Neural progenitor cell (in vitro differentiated cells): ENCODE results near the gene NEK4. TPM values are rescaled to one million over a fixed set of nuclear protein-coding genes. Genes with fewer than 3 reads are reported as not detected.

Experiments
- DNase-seq: peaks from one replicate; pipeline ENCODE4 v3.0.0-alpha.2; 2016; ENCODE audit warnings: low spot score
- H2AFZ ChIP-seq: fragments of 200-600 bp; sonication (generic); replicated peaks from 2 replicates; pipeline ENCODE4 v1.6.1; 2016; ENCODE audit warnings: antibody characterized with exemption
- H3F3A ChIP-seq: fragments of 200-600 bp; sonication (generic); 2 replicates; pipeline ENCODE4 v1.6.1; 2016; ENCODE audit warnings: antibody characterized with exemption, low read depth
- H3K27ac ChIP-seq: fragments of 200-600 bp; sonication (generic); 2 replicates; pipeline ENCODE4 v1.5.1; 2016; ENCODE audit warnings: mild to moderate bottlenecking
- H3K27me3 ChIP-seq: fragments of 200-600 bp; sonication (generic); 2 replicates; pipeline ENCODE4 v1.6.1; 2016; ENCODE audit warnings: mild to moderate bottlenecking, moderate library complexity
- H3K36me3 ChIP-seq: fragments of 200-600 bp; sonication (generic); 2 replicates; pipeline ENCODE4 v1.5.1; 2016
- H3K4me1 ChIP-seq: fragments of 200-600 bp; sonication (generic); 2 replicates; pipeline ENCODE4 v1.6.1; 2016; ENCODE audit warnings: mixed run types
- H3K4me2 ChIP-seq: fragments of 200-600 bp; sonication (generic); 2 replicates; pipeline ENCODE4 v1.6.1; 2016
- H3K4me3 ChIP-seq: fragments of 200-600 bp; sonication (generic); 2 replicates; pipeline ENCODE4 v1.5.1; 2016
- H3K79me2 ChIP-seq: fragments of 200-600 bp; sonication (generic); 2 replicates; pipeline ENCODE4 v1.6.1; 2016; ENCODE audit warnings: low read depth
- H3K9ac ChIP-seq: fragments of 200-600 bp; sonication (generic); 2 replicates; pipeline ENCODE4 v1.6.1; 2016
- H3K9me3 ChIP-seq: fragments of 200-600 bp; sonication (generic); 2 replicates; pipeline ENCODE4 v1.5.1; 2016; ENCODE audit warnings: low read depth
- H4K20me1 ChIP-seq: fragments of 200-600 bp; sonication (generic); 2 replicates; pipeline ENCODE4 v1.6.1; 2016; ENCODE audit warnings: low read depth
- H3K27ac Mint-ChIP-seq: 3 replicates; pipeline ENCODE4 v1.8.0; 2021; ENCODE audit warnings: mixed read lengths
- H3K27me3 Mint-ChIP-seq: 2 replicates; pipeline ENCODE4 v1.8.0; 2022; ENCODE audit warnings: low read depth, mild to moderate bottlenecking, inconsistent platforms, moderate library complexity, mixed read lengths; ENCODE audit not compliant: insufficient read depth
- H3K36me3 Mint-ChIP-seq: 3 replicates; pipeline ENCODE4 v1.8.0; 2021; ENCODE audit warnings: mixed read lengths
- H3K4me1 Mint-ChIP-seq: 3 replicates; pipeline ENCODE4 v1.8.0; 2021; ENCODE audit warnings: mixed read lengths
- H3K4me3 Mint-ChIP-seq: 3 replicates; pipeline ENCODE4 v1.8.0; 2021; ENCODE audit warnings: mild to moderate bottlenecking, moderate library complexity, mixed read lengths
- H3K9me3 Mint-ChIP-seq: 3 replicates; pipeline ENCODE4 v1.8.0; 2020; ENCODE audit warnings: mixed read lengths
- EZH2 ChIP-seq: fragments of 200-600 bp; sonication (generic); IDR thresholded peaks from 2 replicates; pipeline ENCODE4 v1.6.1; 2017; ENCODE audit warnings: antibody characterized with exemption, mild to moderate bottlenecking, moderate library complexity
- EZH2phosphoT487 ChIP-seq: fragments of 200-600 bp; sonication (generic); IDR thresholded peaks from 2 replicates; pipeline ENCODE4 v1.6.1; 2017; ENCODE audit warnings: antibody characterized with exemption
- total RNA-seq: library from RNA; depleted of rRNA; stranded (reverse); fragments of >200 nt; gene quantifications from 2 replicates; pipeline ENCODE4 v1.2.3, GENCODE V29; 2015; ENCODE audit warnings: low replicate concordance
- TF ChIP-seq, protein P1 (sequence below): fragments of 200-600 bp; sonication (generic); IDR thresholded peaks from 2 replicates; pipeline ENCODE4 v1.5.1; 2017; ENCODE audit warnings: antibody characterized with exemption, mild to moderate bottlenecking

NEK4 gene
- total RNA-seq, 1 donor from 2014 or later: 41.8 TPM

DNA sequence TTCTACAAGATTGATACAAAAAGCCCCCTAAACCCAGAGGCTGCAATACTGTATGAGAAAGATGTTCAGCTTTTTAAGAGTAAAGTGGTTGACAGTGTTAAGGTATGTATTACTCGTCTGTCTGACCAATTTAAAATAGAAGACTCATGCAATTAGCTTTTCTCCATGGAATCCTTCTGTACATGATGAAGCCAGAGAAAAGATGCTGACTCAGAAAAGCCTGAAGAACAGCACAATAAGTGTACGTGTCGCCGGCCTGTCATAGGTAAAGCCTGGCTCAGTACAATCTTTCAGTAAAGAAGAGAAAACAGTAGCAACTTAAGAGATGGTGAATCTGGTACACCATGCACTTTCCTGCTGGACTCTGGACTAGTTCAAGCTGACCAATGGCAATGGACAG, 16.4 kb downstream of the NEK4 start:
- DNase-seq: no peak
- Histone ChIP-seq H3K9ac (no peak overlapping the region), H3K4me2 (no peak overlapping the region), H3F3A (no peaks in the 10 kb centered on the region), H3K79me2 (no peaks in the 10 kb centered on the region), H3K4me3 (no peak overlapping the region), H3K36me3 (peaks cover 22% of the 10 kb centered on the region), H2AFZ (no peak overlapping the region), H3K9me3 (no peaks in the 10 kb centered on the region), H4K20me1 (no peaks in the 10 kb centered on the region), H3K4me1 (no peaks in the 10 kb centered on the region), H3K27me3 (no peaks in the 10 kb centered on the region), H3K27ac (no peak overlapping the region)
- peaks cover 40% of the 10 kb centered on the region for H3K36me3 Mint-ChIP-seq
- H3K9me3 Mint-ChIP-seq: no peaks in the 10 kb centered on the region
- H3K4me1 Mint-ChIP-seq: no peaks in the 10 kb centered on the region
- no peaks in the 10 kb centered on the region for H3K27me3 Mint-ChIP-seq
- H3K4me3 Mint-ChIP-seq: no peak overlapping the region
- no peak for TF ChIP-seq EZH2phosphoT487
- TF ChIP-seq, protein P1, sequence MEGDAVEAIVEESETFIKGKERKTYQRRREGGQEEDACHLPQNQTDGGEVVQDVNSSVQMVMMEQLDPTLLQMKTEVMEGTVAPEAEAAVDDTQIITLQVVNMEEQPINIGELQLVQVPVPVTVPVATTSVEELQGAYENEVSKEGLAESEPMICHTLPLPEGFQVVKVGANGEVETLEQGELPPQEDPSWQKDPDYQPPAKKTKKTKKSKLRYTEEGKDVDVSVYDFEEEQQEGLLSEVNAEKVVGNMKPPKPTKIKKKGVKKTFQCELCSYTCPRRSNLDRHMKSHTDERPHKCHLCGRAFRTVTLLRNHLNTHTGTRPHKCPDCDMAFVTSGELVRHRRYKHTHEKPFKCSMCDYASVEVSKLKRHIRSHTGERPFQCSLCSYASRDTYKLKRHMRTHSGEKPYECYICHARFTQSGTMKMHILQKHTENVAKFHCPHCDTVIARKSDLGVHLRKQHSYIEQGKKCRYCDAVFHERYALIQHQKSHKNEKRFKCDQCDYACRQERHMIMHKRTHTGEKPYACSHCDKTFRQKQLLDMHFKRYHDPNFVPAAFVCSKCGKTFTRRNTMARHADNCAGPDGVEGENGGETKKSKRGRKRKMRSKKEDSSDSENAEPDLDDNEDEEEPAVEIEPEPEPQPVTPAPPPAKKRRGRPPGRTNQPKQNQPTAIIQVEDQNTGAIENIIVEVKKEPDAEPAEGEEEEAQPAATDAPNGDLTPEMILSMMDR: no peak
- TF ChIP-seq EZH2: no peak
- no peak overlapping the region for H3K27ac Mint-ChIP-seq

DNA sequence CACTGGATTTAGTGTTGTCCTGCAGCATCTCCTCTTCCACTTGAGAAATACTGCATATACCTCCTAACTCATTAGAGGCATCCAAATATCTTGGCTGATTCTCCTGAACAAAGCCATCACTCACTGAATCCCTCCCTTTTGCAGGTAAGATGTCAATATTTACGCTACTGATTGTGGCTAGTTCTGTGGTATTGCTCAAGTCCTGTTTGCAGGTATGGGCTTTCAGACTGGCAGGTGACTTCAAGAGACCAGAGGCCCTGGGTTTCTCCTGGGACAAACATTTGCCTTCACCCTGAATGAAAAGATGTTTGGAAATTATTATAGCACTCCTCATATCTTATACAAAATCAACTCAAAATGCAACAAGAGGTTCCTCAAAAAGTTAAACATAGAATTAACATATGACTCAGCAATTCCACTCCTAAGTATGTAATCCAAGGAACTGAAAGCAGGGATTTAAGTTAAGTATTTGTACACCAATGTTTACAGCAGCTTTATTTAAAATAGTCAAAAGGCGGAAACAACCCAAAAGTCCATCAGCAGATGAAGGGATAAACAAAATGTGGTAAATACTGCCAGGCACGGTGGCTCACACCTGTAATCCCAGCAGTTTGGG, 18.6 kb downstream of the NEK4 start:
- Histone ChIP-seq H4K20me1 (no peaks in the 10 kb centered on the region), H3K27me3 (no peaks in the 10 kb centered on the region), H3K27ac (no peak overlapping the region), H3K4me2 (no peak overlapping the region), H3K9me3 (no peaks in the 10 kb centered on the region), H3K4me1 (no peaks in the 10 kb centered on the region), H3F3A (no peaks in the 10 kb centered on the region), H3K9ac (no peak overlapping the region), H2AFZ (no peak overlapping the region), H3K79me2 (no peaks in the 10 kb centered on the region), H3K4me3 (no peak overlapping the region), H3K36me3 (peaks cover 26% of the 10 kb centered on the region)
- no peak for DNase-seq
- Mint-ChIP-seq H3K4me1 (no peaks in the 10 kb centered on the region), H3K27ac (no peak overlapping the region), H3K36me3 (peaks cover 38% of the 10 kb centered on the region), H3K4me3 (no peak overlapping the region), H3K27me3 (no peaks in the 10 kb centered on the region), H3K9me3 (no peaks in the 10 kb centered on the region)
- TF ChIP-seq EZH2phosphoT487 (no peak), EZH2 (no peak)
- TF ChIP-seq, protein P1: no peak

DNA sequence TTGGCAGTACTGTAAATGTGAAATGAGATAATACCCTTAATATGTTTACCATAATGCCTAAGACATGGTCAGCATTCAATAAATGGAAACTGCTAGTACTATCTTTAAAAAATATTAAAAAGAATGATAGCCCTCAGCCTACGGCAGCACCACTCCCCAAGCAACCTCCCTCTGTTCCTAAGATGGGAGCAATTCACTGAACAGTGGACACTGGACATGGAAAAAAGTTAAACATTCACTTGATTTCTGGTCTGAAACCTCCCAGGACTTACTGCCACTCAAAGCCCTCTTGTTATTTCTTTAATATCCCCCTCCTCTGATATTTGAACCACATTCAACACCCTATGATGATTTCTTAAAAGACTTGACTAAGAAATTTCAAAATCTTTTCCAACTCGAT, 27.0 kb downstream of the NEK4 start:
- Histone ChIP-seq H3K4me1 (no peaks in the 10 kb centered on the region), H3K79me2 (no peaks in the 10 kb centered on the region), H3K9ac (no peak overlapping the region), H2AFZ (no peak overlapping the region), H3K27me3 (no peaks in the 10 kb centered on the region), H3K27ac (no peak overlapping the region), H3K4me3 (no peak overlapping the region), H3K36me3 (peaks cover 33% of the 10 kb centered on the region), H3K9me3 (no peaks in the 10 kb centered on the region), H3F3A (no peaks in the 10 kb centered on the region), H4K20me1 (no peaks in the 10 kb centered on the region), H3K4me2 (no peak overlapping the region)
- no peaks in the 10 kb centered on the region for H3K9me3 Mint-ChIP-seq
- no peaks in the 10 kb centered on the region for H3K27me3 Mint-ChIP-seq
- H3K36me3 Mint-ChIP-seq: peaks cover 47% of the 10 kb centered on the region
- H3K4me1 Mint-ChIP-seq: no peaks in the 10 kb centered on the region
- no peak overlapping the region for H3K4me3 Mint-ChIP-seq
- TF ChIP-seq EZH2: no peak
- TF ChIP-seq, protein P1: no peak
- no peak for TF ChIP-seq EZH2phosphoT487
- DNase-seq: no peak
- no peak overlapping the region for H3K27ac Mint-ChIP-seq
